Liver (tissue), 3 donors: ENCODE data around the gene RNGTT.

Experiments used
- EGR1 ChIP-seq, 2 donors: IDR thresholded peaks; 2 replicates each; pipeline ENCODE4 v1.6.1; 2016 to 2018; ENCODE audit warnings: antibody characterized with exemption in 2 of 2, low read depth in 2 of 2
- JUND ChIP-seq, 2 donors: IDR thresholded peaks; 2 replicates each; pipeline ENCODE4 v1.6.1; 2016; ENCODE audit warnings: antibody characterized with exemption in 2 of 2
- RXRA ChIP-seq, 2 donors: IDR thresholded peaks; 2 replicates each; pipeline ENCODE4 v1.6.1; 2017 to 2018; ENCODE audit warnings: antibody characterized with exemption in 2 of 2, mild to moderate bottlenecking in 1 of 2
- TF ChIP-seq, protein P1 (sequence below): fragments of 150-350 bp; IDR thresholded peaks from 2 replicates; pipeline ENCODE4 v1.5.1; 2017; ENCODE audit warnings: improper control_type of control experiment, low read depth, low read length; ENCODE audit not compliant: missing input control
- TF ChIP-seq, protein P2 (sequence below): IDR thresholded peaks from 2 replicates; pipeline ENCODE4 v1.6.1; 2016; ENCODE audit warnings: antibody characterized with exemption
- TF ChIP-seq, protein P3 (sequence below): IDR thresholded peaks from 2 replicates; pipeline ENCODE4 v1.6.1; 2016; ENCODE audit warnings: antibody characterized with exemption
- donor health status: healthy.
- donor health status: healthy.

DNA sequence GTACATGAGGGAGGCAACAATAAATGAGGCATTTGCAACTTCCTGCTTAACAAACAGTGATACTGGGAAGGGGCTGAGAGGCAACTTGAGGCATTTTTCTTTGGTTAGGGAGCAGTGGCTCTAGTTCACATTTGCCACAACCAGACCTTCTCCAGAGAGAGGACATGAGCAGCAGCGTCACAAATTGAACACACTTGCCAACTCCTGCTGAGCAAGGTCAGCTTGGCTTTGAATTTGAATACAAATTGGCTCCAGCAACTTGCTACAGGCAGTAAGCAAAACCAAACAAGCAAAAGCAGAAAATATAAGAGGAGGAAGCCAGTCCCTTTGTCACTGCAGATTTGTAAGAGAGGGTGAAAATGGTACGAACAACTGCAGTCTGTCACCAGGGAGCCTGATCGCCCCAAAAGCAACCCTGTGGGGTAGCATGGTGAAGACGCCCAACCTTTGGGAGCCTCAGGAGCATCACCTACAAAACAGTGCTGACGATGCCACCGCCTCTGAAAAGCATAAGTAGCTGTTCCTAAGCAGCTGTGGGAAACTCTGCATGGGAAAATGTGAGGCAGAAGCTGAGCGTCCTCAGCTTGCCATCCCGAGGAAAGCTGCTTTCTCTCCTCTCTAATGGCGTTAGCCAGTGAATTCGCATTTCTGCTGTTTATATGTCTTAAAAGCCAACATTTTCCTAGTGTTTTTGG is 378.7 kb downstream of the RNGTT start:
- TF ChIP-seq, protein P1, sequence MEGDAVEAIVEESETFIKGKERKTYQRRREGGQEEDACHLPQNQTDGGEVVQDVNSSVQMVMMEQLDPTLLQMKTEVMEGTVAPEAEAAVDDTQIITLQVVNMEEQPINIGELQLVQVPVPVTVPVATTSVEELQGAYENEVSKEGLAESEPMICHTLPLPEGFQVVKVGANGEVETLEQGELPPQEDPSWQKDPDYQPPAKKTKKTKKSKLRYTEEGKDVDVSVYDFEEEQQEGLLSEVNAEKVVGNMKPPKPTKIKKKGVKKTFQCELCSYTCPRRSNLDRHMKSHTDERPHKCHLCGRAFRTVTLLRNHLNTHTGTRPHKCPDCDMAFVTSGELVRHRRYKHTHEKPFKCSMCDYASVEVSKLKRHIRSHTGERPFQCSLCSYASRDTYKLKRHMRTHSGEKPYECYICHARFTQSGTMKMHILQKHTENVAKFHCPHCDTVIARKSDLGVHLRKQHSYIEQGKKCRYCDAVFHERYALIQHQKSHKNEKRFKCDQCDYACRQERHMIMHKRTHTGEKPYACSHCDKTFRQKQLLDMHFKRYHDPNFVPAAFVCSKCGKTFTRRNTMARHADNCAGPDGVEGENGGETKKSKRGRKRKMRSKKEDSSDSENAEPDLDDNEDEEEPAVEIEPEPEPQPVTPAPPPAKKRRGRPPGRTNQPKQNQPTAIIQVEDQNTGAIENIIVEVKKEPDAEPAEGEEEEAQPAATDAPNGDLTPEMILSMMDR = no peak
- no peak for TF ChIP-seq JUND (IDR thresholded peaks at IDR 0.05)
- TF ChIP-seq RXRA (IDR thresholded peaks at IDR 0.05) = no peak
- TF ChIP-seq, protein P2, sequence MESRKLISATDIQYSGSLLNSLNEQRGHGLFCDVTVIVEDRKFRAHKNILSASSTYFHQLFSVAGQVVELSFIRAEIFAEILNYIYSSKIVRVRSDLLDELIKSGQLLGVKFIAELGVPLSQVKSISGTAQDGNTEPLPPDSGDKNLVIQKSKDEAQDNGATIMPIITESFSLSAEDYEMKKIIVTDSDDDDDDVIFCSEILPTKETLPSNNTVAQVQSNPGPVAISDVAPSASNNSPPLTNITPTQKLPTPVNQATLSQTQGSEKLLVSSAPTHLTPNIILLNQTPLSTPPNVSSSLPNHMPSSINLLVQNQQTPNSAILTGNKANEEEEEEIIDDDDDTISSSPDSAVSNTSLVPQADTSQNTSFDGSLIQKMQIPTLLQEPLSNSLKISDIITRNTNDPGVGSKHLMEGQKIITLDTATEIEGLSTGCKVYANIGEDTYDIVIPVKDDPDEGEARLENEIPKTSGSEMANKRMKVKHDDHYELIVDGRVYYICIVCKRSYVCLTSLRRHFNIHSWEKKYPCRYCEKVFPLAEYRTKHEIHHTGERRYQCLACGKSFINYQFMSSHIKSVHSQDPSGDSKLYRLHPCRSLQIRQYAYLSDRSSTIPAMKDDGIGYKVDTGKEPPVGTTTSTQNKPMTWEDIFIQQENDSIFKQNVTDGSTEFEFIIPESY = no peak
- TF ChIP-seq, protein P3, sequence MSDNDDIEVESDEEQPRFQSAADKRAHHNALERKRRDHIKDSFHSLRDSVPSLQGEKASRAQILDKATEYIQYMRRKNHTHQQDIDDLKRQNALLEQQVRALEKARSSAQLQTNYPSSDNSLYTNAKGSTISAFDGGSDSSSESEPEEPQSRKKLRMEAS = no peak
- TF ChIP-seq EGR1 (IDR thresholded peaks at IDR 0.05; ENCODE audit: low read depth in 2 of 2) = no peak
